MM.1S (cell line): Measurements from ENCODE around the gene NPR3.

Experiments used
- DNase-seq: peaks from one replicate; pipeline ENCODE4 v3.0.0-alpha.2; 2015
- H2AFZ ChIP-seq: fragments of 300-600 bp; sonication (generic); 2 replicates; pipeline ENCODE4 v1.6.0; 2016; ENCODE audit warnings: antibody characterized with exemption, low read length
- H3F3A ChIP-seq: fragments of 300-600 bp; sonication (generic); 2 replicates; pipeline ENCODE4 v1.6.1; 2016; ENCODE audit warnings: mild to moderate bottlenecking, antibody characterized with exemption, low read length, moderate library complexity, mixed read lengths; ENCODE audit not compliant: insufficient read depth
- H3K27ac ChIP-seq: fragments of 300-600 bp; sonication (generic); 2 replicates; pipeline ENCODE4 v1.5.1; 2016; ENCODE audit warnings: mild to moderate bottlenecking, low read length
- H3K27me3 ChIP-seq: fragments of 300-600 bp; sonication (generic); replicated peaks from 2 replicates; pipeline ENCODE4 v1.6.0; 2016; ENCODE audit warnings: low read length; ENCODE audit not compliant: insufficient read depth
- H3K36me3 ChIP-seq: fragments of 300-600 bp; sonication (generic); replicated peaks from 2 replicates; pipeline ENCODE4 v1.6.1; 2016; ENCODE audit warnings: mild to moderate bottlenecking, low read length, mixed read lengths; ENCODE audit not compliant: insufficient read depth
- H3K4me1 ChIP-seq: fragments of 300-600 bp; sonication (generic); 2 replicates; pipeline ENCODE4 v1.6.1; 2016; ENCODE audit warnings: low read length, mixed read lengths
- H3K4me2 ChIP-seq: fragments of 300-600 bp; sonication (generic); 2 replicates; pipeline ENCODE4 v1.6.0; 2016; ENCODE audit warnings: low read depth, low read length
- H3K4me3 ChIP-seq: fragments of 300-600 bp; sonication (generic); 2 replicates; pipeline ENCODE4 v1.5.1; 2016; ENCODE audit warnings: low read length, mixed read lengths
- H3K79me2 ChIP-seq: fragments of 300-600 bp; sonication (generic); 2 replicates; pipeline ENCODE4 v1.6.1; 2016; ENCODE audit warnings: mixed run types, low read length, mixed read lengths
- H3K9ac ChIP-seq: fragments of 300-600 bp; sonication (generic); 2 replicates; pipeline ENCODE4 v1.6.1; 2016; ENCODE audit warnings: low read length, mixed read lengths
- H3K9me2 ChIP-seq: fragments of 300-600 bp; sonication (generic); replicated peaks from 2 replicates; pipeline ENCODE4 v1.6.1; 2016; ENCODE audit warnings: mild to moderate bottlenecking, low read length, mixed read lengths; ENCODE audit not compliant: insufficient read depth
- H3K9me3 ChIP-seq: fragments of 300-600 bp; sonication (generic); replicated peaks from 2 replicates; pipeline ENCODE4 v1.6.1; 2016; ENCODE audit warnings: mild to moderate bottlenecking, low read length, mixed read lengths; ENCODE audit not compliant: insufficient read depth
- H4K20me1 ChIP-seq: fragments of 300-600 bp; sonication (generic); 2 replicates; pipeline ENCODE4 v1.6.1; 2016; ENCODE audit warnings: mild to moderate bottlenecking, low read length, moderate library complexity, mixed read lengths; ENCODE audit not compliant: insufficient read depth
- CTCF ChIP-seq: fragments of 300-600 bp; sonication (generic); IDR thresholded peaks from 2 replicates; pipeline ENCODE4 v1.5.1; 2016; ENCODE audit warnings: antibody characterized with exemption, low read length, mixed read lengths
- EZH2 ChIP-seq: fragments of 300-600 bp; sonication (generic); optimal IDR thresholded peaks from 2 replicates; pipeline ENCODE3; 2017; ENCODE audit warnings: low read depth, mild to moderate bottlenecking, antibody characterized with exemption, low read length, mixed read lengths
- EZH2phosphoT487 ChIP-seq: fragments of 300-600 bp; sonication (generic); IDR thresholded peaks from 2 replicates; pipeline ENCODE4 v1.6.1; 2018; ENCODE audit warnings: antibody characterized with exemption, low read length

NPR3 gene

GRCh38 chr5:32790411-32790951, 79.4 kb downstream of the NPR3 start:
- no peak overlapping the region for H2AFZ ChIP-seq

GRCh38 chr5:32791536-32792243, 80.6 kb downstream of the NPR3 start:
- no peaks in the 10 kb centered on the region for H4K20me1 ChIP-seq
- H3K4me2 ChIP-seq, result no peak overlapping the region
- TF ChIP-seq CTCF (no peak), EZH2phosphoT487 (no peak), EZH2 (no peak)
- H3K27ac ChIP-seq, result no peak overlapping the region
- no peaks in the 10 kb centered on the region for H3F3A ChIP-seq
- DNase-seq, result no peak
- H3K27me3 ChIP-seq, result no peaks in the 10 kb centered on the region
- no peaks in the 10 kb centered on the region for H3K36me3 ChIP-seq
- H3K9me2 ChIP-seq, result no peaks in the 10 kb centered on the region
- H3K4me1 ChIP-seq, result no peaks in the 10 kb centered on the region
- H3K79me2 ChIP-seq, result no peaks in the 10 kb centered on the region
- H3K4me3 ChIP-seq, result no peak overlapping the region
- no peak overlapping the region for H3K9ac ChIP-seq
- H3K9me3 ChIP-seq, result no peaks in the 10 kb centered on the region
- H2AFZ ChIP-seq, result no peak overlapping the region

More at GRCh38 chr5:32790411-32790951, 79.4 kb downstream of the NPR3 start:
- Histone ChIP-seq H3K4me3 (no peak overlapping the region), H3K9me3 (no peaks in the 10 kb centered on the region), H3K9ac (no peak overlapping the region), H3K27ac (no peak overlapping the region), H3K4me2 (no peak overlapping the region), H3K36me3 (no peaks in the 10 kb centered on the region), H3K4me1 (no peaks in the 10 kb centered on the region), H3F3A (no peaks in the 10 kb centered on the region), H3K27me3 (no peaks in the 10 kb centered on the region), H3K79me2 (no peaks in the 10 kb centered on the region), H3K9me2 (no peaks in the 10 kb centered on the region), H4K20me1 (no peaks in the 10 kb centered on the region)
- DNase-seq, result no peak
- TF ChIP-seq CTCF (no peak), EZH2phosphoT487 (no peak), EZH2 (no peak)

GRCh38 chr5:32794086-32794485, 83.0 kb downstream of the NPR3 start:
- H2AFZ ChIP-seq, result no peak overlapping the region

More at GRCh38 chr5:32794086-32794485, 83.0 kb downstream of the NPR3 start:
- Histone ChIP-seq H3K4me2 (no peak overlapping the region), H3K27ac (no peak overlapping the region), H3K9me3 (no peaks in the 10 kb centered on the region), H3K36me3 (no peaks in the 10 kb centered on the region), H3K4me1 (no peaks in the 10 kb centered on the region), H3K9ac (no peak overlapping the region), H3K9me2 (no peaks in the 10 kb centered on the region), H3K4me3 (no peak overlapping the region), H3K27me3 (no peaks in the 10 kb centered on the region), H3K79me2 (no peaks in the 10 kb centered on the region), H4K20me1 (no peaks in the 10 kb centered on the region), H3F3A (no peaks in the 10 kb centered on the region)
- DNase-seq, result no peak
- no peak for TF ChIP-seq CTCF
- TF ChIP-seq EZH2phosphoT487, result no peak
- no peak for TF ChIP-seq EZH2
